Measurements from ENCODE around the gene TGIF2. TPM values are rescaled to one million over a fixed set of nuclear protein-coding genes. Genes with fewer than 3 reads are reported as not detected.

TGIF2 gene
- total and polyA plus RNA-seq, 2 experiments from 2014 or later = 6.7 to 9.3 TPM

- Histone ChIP-seq H3K79me2 (ENCODE audit: insufficient read depth) (no peaks in the 10 kb centered on the region), H4K20me1 (ENCODE audit: insufficient read depth) (no peaks in the 10 kb centered on the region), H3K27me3 (replicated peaks; ENCODE audit: insufficient read depth) (no peaks in the 10 kb centered on the region), H3K9me3 (ENCODE audit: low read depth) (no peaks in the 10 kb centered on the region), H3K4me2 (ENCODE audit: unreplicated experiment) (no peak overlapping the region), H3K9me2 (ENCODE audit: insufficient read depth) (no peaks in the 10 kb centered on the region), H3K4me1 (ENCODE audit: insufficient read depth) (no peaks in the 10 kb centered on the region), H3K36me3 (ENCODE audit: low read depth) (no peaks in the 10 kb centered on the region), H3F3A (ENCODE audit: insufficient read depth) (no peaks in the 10 kb centered on the region), H3K9ac (no peak overlapping the region), H3K27ac (no peak overlapping the region), H2AFZ (no peak overlapping the region), H3K4me3 (no peak overlapping the region)
- in situ Hi-C loops (cut with MboI) = no loop called here
- peak; percentile 24 for DNase-seq
- WGBS, 2 experiments (ENCODE audit: low coverage in 1 of 2, low lambda C conversion rate in 2 of 2, missing lambda C conversion rate in 2 of 2) = 90 to 93% methylated on average over 6 of the region's 6 CpGs
- no peak for TF ChIP-seq EZH2phosphoT487 (IDR thresholded peaks at IDR 0.05; ENCODE audit: insufficient read depth, low read depth)
- no peak for TF ChIP-seq EZH2 (IDR thresholded peaks at IDR 0.05; ENCODE audit: insufficient read depth, poor library complexity, severe bottlenecking)
Measured at GRCh38 chr20:36631646-36632045, 58.2 kb downstream of the TGIF2 start.

DNA sequence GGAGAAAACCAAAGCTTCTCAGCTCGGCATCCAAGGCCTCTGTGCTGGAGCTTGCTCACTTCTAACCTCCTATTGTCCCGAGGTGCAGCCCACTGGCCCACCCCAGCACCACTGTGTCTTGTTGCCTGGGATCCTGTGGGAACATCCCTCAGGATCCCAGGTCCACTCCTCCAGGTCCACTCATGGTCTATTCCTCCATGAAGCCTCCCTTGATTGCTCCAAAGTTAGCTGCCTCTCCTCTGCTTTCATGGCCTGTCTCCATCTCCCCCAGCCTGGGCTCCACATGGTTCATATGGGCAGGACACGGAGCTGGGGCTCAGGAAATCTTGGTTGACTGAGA lies 58.7 kb downstream of the TGIF2 start:
- in situ Hi-C loops (cut with MboI) = no loop called here
- DNase-seq = no peak
- Histone ChIP-seq H3K9ac (no peak overlapping the region), H3K27me3 (replicated peaks; ENCODE audit: insufficient read depth) (no peaks in the 10 kb centered on the region), H3K4me3 (no peak overlapping the region), H3K9me3 (ENCODE audit: low read depth) (no peaks in the 10 kb centered on the region), H3K79me2 (ENCODE audit: insufficient read depth) (no peaks in the 10 kb centered on the region), H3K9me2 (ENCODE audit: insufficient read depth) (no peaks in the 10 kb centered on the region), H3K4me2 (ENCODE audit: unreplicated experiment) (no peak overlapping the region), H2AFZ (no peak overlapping the region), H3K4me1 (ENCODE audit: insufficient read depth) (no peaks in the 10 kb centered on the region), H3K27ac (no peak overlapping the region), H3F3A (ENCODE audit: insufficient read depth) (no peaks in the 10 kb centered on the region), H4K20me1 (ENCODE audit: insufficient read depth) (no peaks in the 10 kb centered on the region), H3K36me3 (ENCODE audit: low read depth) (no peaks in the 10 kb centered on the region)
- TF ChIP-seq EZH2 (IDR thresholded peaks at IDR 0.05; ENCODE audit: insufficient read depth, poor library complexity, severe bottlenecking) (no peak), EZH2phosphoT487 (IDR thresholded peaks at IDR 0.05; ENCODE audit: insufficient read depth, low read depth) (no peak)
- 71 to 78% methylated on average over 3 of the region's 3 CpGs for WGBS, 2 experiments (ENCODE audit: low coverage in 1 of 2, low lambda C conversion rate in 2 of 2, missing lambda C conversion rate in 2 of 2)

DNA sequence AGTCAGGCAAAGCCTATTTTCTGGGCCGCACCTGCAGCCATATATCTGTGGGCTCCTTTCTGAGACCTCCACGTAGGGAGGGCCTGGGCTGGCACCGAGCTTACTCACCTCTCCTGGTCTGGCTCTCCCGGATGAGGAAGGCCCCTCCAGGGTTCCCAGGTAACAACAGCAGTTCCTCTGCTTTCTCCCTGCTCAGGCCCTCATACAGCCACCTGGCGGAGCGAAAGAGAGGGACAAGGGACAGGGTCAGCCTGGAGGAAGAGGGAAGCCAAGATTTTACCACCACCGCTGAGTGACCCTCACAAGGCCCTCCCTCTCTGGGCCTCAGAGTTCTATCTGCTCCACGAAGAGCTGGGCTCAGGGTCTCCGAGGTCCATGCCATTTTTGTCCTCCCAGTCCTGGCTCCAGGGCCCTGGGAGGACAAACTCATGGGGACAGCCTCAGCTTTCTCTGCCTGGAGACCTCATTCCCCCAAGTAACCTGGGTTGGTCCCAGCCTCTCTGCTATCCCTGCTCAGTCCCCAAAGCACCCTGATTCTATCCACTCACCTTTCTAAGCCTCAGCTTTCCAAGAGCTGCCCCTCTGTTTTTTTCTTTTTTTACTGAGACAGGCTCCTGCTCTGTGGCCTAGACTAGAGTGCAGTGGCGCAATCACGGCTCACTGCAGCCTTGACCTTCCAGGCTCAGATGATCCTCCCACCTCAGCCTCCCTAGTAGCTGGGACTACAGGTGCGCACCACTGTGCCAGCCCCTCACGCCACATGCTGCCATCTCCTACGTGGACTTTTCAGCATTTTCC lies 59.3 kb downstream of the TGIF2 start:
- Histone ChIP-seq H3K4me3 (no peak overlapping the region), H3K27me3 (replicated peaks; ENCODE audit: insufficient read depth) (no peaks in the 10 kb centered on the region), H3K79me2 (ENCODE audit: insufficient read depth) (no peaks in the 10 kb centered on the region), H3K4me1 (ENCODE audit: insufficient read depth) (no peaks in the 10 kb centered on the region), H3F3A (ENCODE audit: insufficient read depth) (no peaks in the 10 kb centered on the region), H3K9me2 (ENCODE audit: insufficient read depth) (no peaks in the 10 kb centered on the region), H4K20me1 (ENCODE audit: insufficient read depth) (no peaks in the 10 kb centered on the region), H3K27ac (no peak overlapping the region), H3K4me2 (ENCODE audit: unreplicated experiment) (no peak overlapping the region), H3K9ac (no peak overlapping the region), H2AFZ (no peak overlapping the region), H3K36me3 (ENCODE audit: low read depth) (no peaks in the 10 kb centered on the region), H3K9me3 (ENCODE audit: low read depth) (no peaks in the 10 kb centered on the region)
- in situ Hi-C loops (cut with MboI) = no loop called here
- DNase-seq = no peak
- 77% methylated on average over 13 to 14 of the region's 14 CpGs for WGBS, 2 experiments (ENCODE audit: low coverage in 1 of 2, low lambda C conversion rate in 2 of 2, missing lambda C conversion rate in 2 of 2)
- TF ChIP-seq EZH2 (IDR thresholded peaks at IDR 0.05; ENCODE audit: insufficient read depth, poor library complexity, severe bottlenecking) (no peak), EZH2phosphoT487 (IDR thresholded peaks at IDR 0.05; ENCODE audit: insufficient read depth, low read depth) (no peak)

DNA sequence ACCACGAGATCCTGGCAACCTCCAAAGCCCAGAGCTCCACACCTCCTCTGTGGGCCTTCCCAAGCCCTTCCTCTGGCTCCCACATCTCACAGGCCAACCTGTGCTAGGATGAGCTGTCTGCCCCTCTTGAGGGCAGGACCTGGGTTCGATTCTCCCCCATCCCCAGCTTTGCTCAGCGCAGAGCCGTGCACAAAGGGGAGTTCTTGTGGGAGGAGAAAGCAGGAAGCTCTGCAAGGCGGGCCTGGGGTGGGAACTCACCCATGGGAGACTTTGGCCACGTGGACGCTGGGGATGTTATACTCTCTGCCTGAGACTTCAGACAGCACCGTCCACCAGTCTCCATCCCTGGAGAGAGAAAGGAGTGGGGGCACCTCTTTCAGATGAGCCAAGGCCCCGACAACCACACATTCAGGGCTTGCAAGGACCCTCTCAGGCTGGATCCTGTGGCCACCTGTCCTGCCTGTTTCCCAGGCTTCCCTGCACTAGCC lies 59.9 kb downstream of the TGIF2 start:
- DNase-seq = no peak
- Histone ChIP-seq H3K79me2 (ENCODE audit: insufficient read depth) (no peaks in the 10 kb centered on the region), H3K4me3 (no peak overlapping the region), H3F3A (ENCODE audit: insufficient read depth) (no peaks in the 10 kb centered on the region), H3K9ac (no peak overlapping the region), H3K4me1 (ENCODE audit: insufficient read depth) (no peaks in the 10 kb centered on the region), H3K27me3 (replicated peaks; ENCODE audit: insufficient read depth) (no peaks in the 10 kb centered on the region), H2AFZ (no peak overlapping the region), H3K9me2 (ENCODE audit: insufficient read depth) (no peaks in the 10 kb centered on the region), H4K20me1 (ENCODE audit: insufficient read depth) (no peaks in the 10 kb centered on the region), H3K36me3 (ENCODE audit: low read depth) (no peaks in the 10 kb centered on the region), H3K9me3 (ENCODE audit: low read depth) (no peaks in the 10 kb centered on the region), H3K27ac (no peak overlapping the region), H3K4me2 (ENCODE audit: unreplicated experiment) (no peak overlapping the region)
- in situ Hi-C loops (cut with MboI) = no loop called here
- TF ChIP-seq EZH2 (IDR thresholded peaks at IDR 0.05; ENCODE audit: insufficient read depth, poor library complexity, severe bottlenecking) (no peak), EZH2phosphoT487 (IDR thresholded peaks at IDR 0.05; ENCODE audit: insufficient read depth, low read depth) (no peak)
- WGBS, 2 experiments (ENCODE audit: low coverage in 1 of 2, low lambda C conversion rate in 2 of 2, missing lambda C conversion rate in 2 of 2) = 63 to 72% methylated on average over 9 of the region's 9 CpGs

All from GM23248 (cell line).